BJ (cell line): Measurements from ENCODE around the gene GULP1. TPM values are rescaled to one million over a fixed set of nuclear protein-coding genes. Genes with fewer than 3 reads are reported as not detected.

Experiments used
- CTCF ChIA-PET: fragments of 350-600 bp; formaldehyde crosslinking; extraction: SDS; loops from one replicate; lab custom pipeline; 2021; ENCODE audit warnings: antibody characterized with exemption, inconsistent platforms; lab: Yijun Ruan, JAX
- POLR2A ChIA-PET: fragments of 300-600 bp; sonication (Branson Sonifier 250); formaldehyde crosslinking; extraction: SDS; loops from one replicate; lab custom pipeline; 2021; ENCODE audit warnings: antibody characterized with exemption; lab: Charles Lee
- DNase-seq: peaks from one replicate; pipeline ENCODE4 v3.0.0-alpha.2; 2011; ENCODE audit warnings: low read depth
- H3K27me3 ChIP-seq: 2 replicates; pipeline ENCODE4 v1.6.0; 2011; ENCODE audit warnings: low read length; ENCODE audit not compliant: control insufficient read depth, insufficient read depth
- H3K36me3 ChIP-seq: 2 replicates; pipeline ENCODE4 v1.5.1; 2011; ENCODE audit warnings: low read length; ENCODE audit not compliant: control insufficient read depth, insufficient read depth
- H3K4me3 ChIP-seq: 2 replicates; pipeline ENCODE4 v1.5.1; 2011; ENCODE audit warnings: low read depth, mild to moderate bottlenecking, control low read depth, low read length
- polyA plus RNA-seq: library from polyadenylated mRNA; depleted of rRNA; stranded (reverse); fragments of >200 nt; gene quantifications from 2 replicates; pipeline ENCODE4 v1.2.3, GENCODE V29; 2011
- TF ChIP-seq, protein P1 (sequence below): IDR thresholded peaks from 2 replicates; pipeline ENCODE4 v1.5.1; 2011; ENCODE audit warnings: low read depth, mild to moderate bottlenecking, control low read depth, inconsistent platforms, low read length, moderate library complexity; ENCODE audit not compliant: insufficient read depth

The GULP1 gene
- polyA plus RNA-seq, 1 experiment = 31.0 TPM

DNA sequence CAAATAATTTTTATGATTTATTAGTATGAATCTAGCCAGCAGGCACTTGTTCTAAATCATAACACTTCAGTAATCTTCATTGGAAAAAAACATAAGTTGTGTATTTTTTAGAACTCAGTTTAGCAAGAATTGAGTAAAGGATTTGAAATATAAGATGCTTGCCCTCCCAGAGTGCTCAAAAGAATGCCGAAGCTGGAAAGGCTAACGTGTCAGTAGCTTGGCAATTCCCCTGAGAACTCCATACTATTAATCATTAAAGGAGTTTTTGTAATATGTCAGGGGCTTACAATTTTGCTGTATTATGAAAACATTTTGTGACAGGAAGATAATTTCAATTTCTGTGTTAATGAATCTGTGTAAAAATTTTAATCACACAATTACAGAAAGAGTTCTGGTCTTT lies 122.7 kb downstream of the GULP1 start:
- Histone ChIP-seq H3K4me3 (no peak overlapping the region), H3K27me3 (no peaks in the 10 kb centered on the region), H3K36me3 (no peaks in the 10 kb centered on the region)
- ChIA-PET CTCF (interaction anchor here (1.4 kb wide), 1 partner anchor 26 kb away, joined by 4 read pairs; no protein-coding TSS in a partner anchor), POLR2A (no interaction called here)
- DNase-seq = no peak
- TF ChIP-seq, protein P1, sequence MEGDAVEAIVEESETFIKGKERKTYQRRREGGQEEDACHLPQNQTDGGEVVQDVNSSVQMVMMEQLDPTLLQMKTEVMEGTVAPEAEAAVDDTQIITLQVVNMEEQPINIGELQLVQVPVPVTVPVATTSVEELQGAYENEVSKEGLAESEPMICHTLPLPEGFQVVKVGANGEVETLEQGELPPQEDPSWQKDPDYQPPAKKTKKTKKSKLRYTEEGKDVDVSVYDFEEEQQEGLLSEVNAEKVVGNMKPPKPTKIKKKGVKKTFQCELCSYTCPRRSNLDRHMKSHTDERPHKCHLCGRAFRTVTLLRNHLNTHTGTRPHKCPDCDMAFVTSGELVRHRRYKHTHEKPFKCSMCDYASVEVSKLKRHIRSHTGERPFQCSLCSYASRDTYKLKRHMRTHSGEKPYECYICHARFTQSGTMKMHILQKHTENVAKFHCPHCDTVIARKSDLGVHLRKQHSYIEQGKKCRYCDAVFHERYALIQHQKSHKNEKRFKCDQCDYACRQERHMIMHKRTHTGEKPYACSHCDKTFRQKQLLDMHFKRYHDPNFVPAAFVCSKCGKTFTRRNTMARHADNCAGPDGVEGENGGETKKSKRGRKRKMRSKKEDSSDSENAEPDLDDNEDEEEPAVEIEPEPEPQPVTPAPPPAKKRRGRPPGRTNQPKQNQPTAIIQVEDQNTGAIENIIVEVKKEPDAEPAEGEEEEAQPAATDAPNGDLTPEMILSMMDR = no peak

- Histone ChIP-seq H3K4me3 (no peak overlapping the region), H3K27me3 (no peaks in the 10 kb centered on the region), H3K36me3 (no peaks in the 10 kb centered on the region)
- TF ChIP-seq, protein P1 = no peak
- ChIA-PET POLR2A (no interaction called here), CTCF (interaction anchor here (0.6 to 1.4 kb wide), 2 partner anchors 26 to 1032 kb away, joined by 4 to 5 read pairs; no protein-coding TSS in a partner anchor)
- DNase-seq = no peak
Measured at GRCh38 chr2:188414869-188415753, 123.4 kb downstream of the GULP1 start.

- Histone ChIP-seq H3K36me3 (no peaks in the 10 kb centered on the region), H3K4me3 (no peak overlapping the region), H3K27me3 (no peaks in the 10 kb centered on the region)
- ChIA-PET POLR2A (no interaction called here), CTCF (interaction anchor here (0.6 kb wide), 1 partner anchor 1032 kb away, joined by 5 read pairs; no protein-coding TSS in a partner anchor)
- no peak for DNase-seq
- TF ChIP-seq, protein P1 = no peak
Measured at GRCh38 chr2:188415754-188416083, 124.0 kb downstream of the GULP1 start.

DNA sequence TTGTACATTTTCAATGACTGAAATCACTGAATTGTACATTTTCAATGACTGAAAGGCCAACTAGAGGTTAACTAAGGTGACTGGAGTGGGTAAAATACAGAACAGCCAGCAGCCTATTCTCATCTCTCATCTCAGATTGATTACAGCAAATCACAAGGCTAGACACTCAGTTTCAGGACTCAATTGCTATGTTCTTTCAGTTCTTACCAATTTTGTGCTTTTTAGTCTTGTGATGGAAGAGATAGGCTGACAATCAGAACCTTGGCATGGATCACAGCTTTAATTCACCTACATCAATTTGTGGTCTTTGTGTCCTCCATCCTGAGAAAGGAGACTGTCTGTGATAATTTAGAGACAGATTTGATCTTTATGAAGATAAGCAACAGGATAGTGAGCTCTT lies 124.7 kb downstream of the GULP1 start:
- no peak for DNase-seq
- POLR2A ChIA-PET = no interaction called here
- TF ChIP-seq, protein P1 = no peak

DNA sequence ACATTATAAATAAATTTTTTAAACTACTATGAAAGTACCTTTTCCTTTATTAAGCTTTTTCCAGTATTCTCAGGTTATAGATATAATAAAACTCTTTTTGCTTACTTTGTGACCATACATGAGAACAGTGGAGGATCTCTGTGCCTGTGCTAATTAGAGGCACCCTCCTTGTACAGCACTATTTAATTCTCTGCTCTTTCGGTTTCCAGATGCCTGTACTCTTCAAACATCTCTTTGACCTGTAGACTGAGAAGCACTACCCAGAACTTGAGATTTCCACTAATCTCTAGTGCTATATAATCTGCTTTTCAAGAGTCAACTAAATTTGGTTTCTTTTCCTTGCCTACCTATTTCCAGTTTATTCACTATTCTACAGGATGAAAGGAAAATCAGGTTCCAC lies 131.1 kb downstream of the GULP1 start:
- TF ChIP-seq, protein P1 = no peak
- Histone ChIP-seq H3K36me3 (no peaks in the 10 kb centered on the region), H3K4me3 (no peak overlapping the region), H3K27me3 (no peaks in the 10 kb centered on the region)
- ChIA-PET CTCF (interaction anchor here (1.1 kb wide), 1 partner anchor 44 kb away, joined by 3 read pairs; no protein-coding TSS in a partner anchor), POLR2A (no interaction called here)
- no peak for DNase-seq

More for the DNA sequence above, 124.7 kb downstream of the GULP1 start:
- no peaks in the 10 kb centered on the region for H3K27me3 ChIP-seq
- no peak overlapping the region for H3K4me3 ChIP-seq
- no peaks in the 10 kb centered on the region for H3K36me3 ChIP-seq
- CTCF ChIA-PET = no interaction called here
